GM23338 (cell line): Measurements from ENCODE around the gene TNS3. TPM values are rescaled to one million over a fixed set of nuclear protein-coding genes. Genes with fewer than 3 reads are reported as not detected.
"Not testable (repeated sequence)": the region's sequence is repeated elsewhere in the genome, so short reads cannot be mapped to it uniquely, and the experiment has no call there.

Source experiments
- ATAC-seq: fragments of 200-7000 bp; cut with Tn5 transposase; 3 replicates; pipeline ENCODE4 v1.9.1; 2020
- DNase-seq: peaks from one replicate; pipeline ENCODE4 v3.0.0-alpha.2; 2015; ENCODE audit warnings: low spot score
- H2AFZ ChIP-seq: fragments of 200-600 bp; sonication (generic); 2 replicates; pipeline ENCODE4 v1.8.0; 2016; ENCODE audit warnings: antibody characterized with exemption, mild to moderate bottlenecking, moderate library complexity
- H3F3A ChIP-seq: fragments of 200-600 bp; sonication (generic); replicated peaks from 2 replicates; pipeline ENCODE4 v1.8.0; 2017; ENCODE audit warnings: antibody characterized with exemption, mixed run types, low read depth
- H3K27ac ChIP-seq: fragments of 200-600 bp; sonication (generic); 2 replicates; pipeline ENCODE4 v1.6.1; 2016; ENCODE audit warnings: low read depth
- H3K27me3 ChIP-seq: fragments of 200-600 bp; sonication (generic); 2 replicates; pipeline ENCODE4 v1.8.0; 2016; ENCODE audit warnings: mild to moderate bottlenecking, mixed run types, moderate library complexity; ENCODE audit not compliant: insufficient read depth
- H3K36me3 ChIP-seq: fragments of 200-600 bp; sonication (generic); 2 replicates; pipeline ENCODE4 v1.8.0; 2016; ENCODE audit warnings: mild to moderate bottlenecking; ENCODE audit not compliant: insufficient read depth
- H3K4me1 ChIP-seq: fragments of 200-600 bp; sonication (generic); 2 replicates; pipeline ENCODE4 v1.8.0; 2016; ENCODE audit warnings: mild to moderate bottlenecking, moderate library complexity; ENCODE audit not compliant: insufficient read depth
- H3K4me2 ChIP-seq: fragments of 200-600 bp; sonication (generic); 2 replicates; pipeline ENCODE4 v1.7.1; 2017; ENCODE audit warnings: mixed run types
- H3K4me3 ChIP-seq: fragments of 200-600 bp; sonication (generic); 2 replicates; pipeline ENCODE4 v1.6.1; 2016; ENCODE audit warnings: mixed run types
- H3K79me2 ChIP-seq: fragments of 200-600 bp; sonication (generic); replicated peaks from 2 replicates; pipeline ENCODE4 v1.8.0; 2017; ENCODE audit warnings: mild to moderate bottlenecking; ENCODE audit not compliant: insufficient read depth
- H3K9me2 ChIP-seq: fragments of 200-600 bp; sonication (generic); 2 replicates; pipeline ENCODE4 v1.8.0; 2017; ENCODE audit not compliant: insufficient read depth
- H4K20me1 ChIP-seq: fragments of 200-600 bp; sonication (generic); replicated peaks from 2 replicates; pipeline ENCODE4 v1.8.0; 2017; ENCODE audit warnings: mild to moderate bottlenecking; ENCODE audit not compliant: insufficient read depth
- H3K27ac Mint-ChIP-seq: 2 replicates; pipeline ENCODE4 v1.8.0; 2020; ENCODE audit warnings: inconsistent platforms, mild to moderate bottlenecking, moderate library complexity, mixed read lengths
- H3K27me3 Mint-ChIP-seq: 3 replicates; pipeline ENCODE4 v1.8.0; 2022; ENCODE audit warnings: low read depth, mild to moderate bottlenecking, moderate library complexity, mixed read lengths, inconsistent platforms; ENCODE audit not compliant: insufficient read depth, poor library complexity
- H3K36me3 Mint-ChIP-seq: 3 replicates; pipeline ENCODE4 v1.8.0; 2021; ENCODE audit warnings: low read depth, mild to moderate bottlenecking, inconsistent platforms, moderate library complexity, mixed read lengths
- H3K4me1 Mint-ChIP-seq: 3 replicates; pipeline ENCODE4 v1.8.0; 2020; ENCODE audit warnings: mild to moderate bottlenecking, inconsistent platforms, mixed read lengths
- H3K4me3 Mint-ChIP-seq: 3 replicates; pipeline ENCODE4 v1.8.0; 2021; ENCODE audit warnings: moderate library complexity, mild to moderate bottlenecking, inconsistent platforms, mixed read lengths
- H3K9me3 Mint-ChIP-seq: 3 replicates; pipeline ENCODE4 v1.8.0; 2020; ENCODE audit warnings: moderate library complexity, mild to moderate bottlenecking, inconsistent platforms, mixed read lengths
- CREB1 ChIP-seq: fragments of 250-450 bp; sonication (Bioruptor Pico); IDR thresholded peaks from 2 replicates; pipeline ENCODE4 v1.5.0; 2020; ENCODE audit warnings: low read depth, mild to moderate bottlenecking, moderate library complexity
- CTCF ChIP-seq, 2 experiments: fragments of 200-600 bp in 1 of 2; sonication (generic) in 1 of 2; conservative IDR thresholded peaks; 2 replicates each; pipeline versions ENCODE4 v1.5.1 to v1.6.1; 2016 to 2017; ENCODE audit warnings: antibody characterized with exemption in 2 of 2, low read depth in 2 of 2, mild to moderate bottlenecking in 2 of 2, moderate library complexity in 1 of 2
- ETS1 ChIP-seq: IDR thresholded peaks from 2 replicates; pipeline ENCODE4 v1.6.1; 2016; ENCODE audit warnings: antibody characterized with exemption
- EZH2phosphoT487 ChIP-seq: fragments of 200-600 bp; sonication (generic); IDR thresholded peaks from one replicate; pipeline ENCODE4 v1.8.1; 2018; ENCODE audit warnings: antibody characterized with exemption; ENCODE audit not compliant: unreplicated experiment
- JUNB ChIP-seq: IDR thresholded peaks from one replicate; pipeline ENCODE4 v1.6.1; 2016; ENCODE audit warnings: antibody characterized with exemption; ENCODE audit not compliant: unreplicated experiment
- POLR2AphosphoS5 ChIP-seq: IDR thresholded peaks from 2 replicates; pipeline ENCODE4 v1.6.1; 2016; ENCODE audit warnings: antibody characterized with exemption, low read depth
- REST ChIP-seq: IDR thresholded peaks from one replicate; pipeline ENCODE4 v1.6.1; 2018; ENCODE audit warnings: antibody characterized with exemption; ENCODE audit not compliant: unreplicated experiment
- ZNF114 ChIP-seq: fragments of 250-450 bp; sonication (Bioruptor Pico); IDR thresholded peaks from 2 replicates; pipeline ENCODE4 v1.5.0; 2020; ENCODE audit warnings: mild to moderate bottlenecking, moderate library complexity
- ZNF331 ChIP-seq: fragments of 250-450 bp; sonication (Bioruptor Pico); IDR thresholded peaks from 2 replicates; pipeline ENCODE4 v1.5.0; 2020; ENCODE audit warnings: low read depth, mild to moderate bottlenecking, moderate library complexity
- ZNF462 ChIP-seq: fragments of 250-450 bp; sonication (Bioruptor Pico); IDR thresholded peaks from 2 replicates; pipeline ENCODE4 v1.5.0; 2020; ENCODE audit warnings: mild to moderate bottlenecking, moderate library complexity
- polyA plus RNA-seq: library from polyadenylated mRNA; unstranded; fragments of >200 nt; fragmentation: Nextera tagmentation; extraction: Ambion mirVana; gene quantifications from 2 replicates; pipeline ENCODE4 v1.2.1, GENCODE V29; 2016
- total RNA-seq: library from RNA; depleted of rRNA; stranded (reverse); fragments of >200 nt; shearing (Covaris generic); gene quantifications from 2 replicates; pipeline ENCODE4 v1.2.3, GENCODE V29; 2014

Gene TNS3
- total and polyA plus RNA-seq, 2 experiments from 2014 or later: 6.2 to 28.7 TPM

- H3F3A ChIP-seq, H3K36me3 ChIP-seq, H3K4me2 ChIP-seq, H2AFZ ChIP-seq, H3K27ac Mint-ChIP-seq, H3K9me3 Mint-ChIP-seq, H3K79me2 ChIP-seq, H3K4me3 Mint-ChIP-seq, H3K9me2 ChIP-seq, DNase-seq, H3K36me3 Mint-ChIP-seq, H4K20me1 ChIP-seq, H3K4me3 ChIP-seq, H3K27ac ChIP-seq, ATAC-seq: not testable (repeated sequence)
- H3K4me1 ChIP-seq: peaks cover 21% of the 10 kb centered on the region
- peaks cover 25% of the 10 kb centered on the region for H3K27me3 Mint-ChIP-seq
- peaks cover 21% of the 10 kb centered on the region for H3K4me1 Mint-ChIP-seq
- H3K27me3 ChIP-seq: peaks cover 20% of the 10 kb centered on the region
Measured at GRCh38 chr7:47586161-47586670, 4.3 kb upstream of the TNS3 start.

- Mint-ChIP-seq H3K27me3 (peaks cover 25% of the 10 kb centered on the region), H3K4me3 (no peak overlapping the region), H3K27ac (no peak overlapping the region), H3K9me3 (peaks cover 10% of the 10 kb centered on the region), H3K4me1 (peaks cover 28% of the 10 kb centered on the region), H3K36me3 (peaks cover 3% of the 10 kb centered on the region; the same call in 2 of the 3 replicates)
- H3K79me2 ChIP-seq: peaks cover 7% of the 10 kb centered on the region
- no peak overlapping the region for H3K4me2 ChIP-seq
- no peaks in the 10 kb centered on the region for H4K20me1 ChIP-seq
- peaks cover 30% of the 10 kb centered on the region for H3K4me1 ChIP-seq
- H3F3A ChIP-seq: peaks cover 4% of the 10 kb centered on the region; the same call in 1 of the 2 replicates
- no peak overlapping the region for H3K4me3 ChIP-seq
- no peak for ATAC-seq
- H3K27ac ChIP-seq: no peak overlapping the region
- no peak overlapping the region for H2AFZ ChIP-seq
- H3K36me3 ChIP-seq: no peaks in the 10 kb centered on the region
- no peaks in the 10 kb centered on the region for H3K9me2 ChIP-seq
- peaks cover 20% of the 10 kb centered on the region for H3K27me3 ChIP-seq
- no peak for DNase-seq
- no peak for TF ChIP-seq ZNF114 (CRISPR knock-in tag)
- TF ChIP-seq ZNF331: no peak
- TF ChIP-seq REST: no peak
- no peak for TF ChIP-seq CREB1 (CRISPR knock-in tag)
- no peak for TF ChIP-seq EZH2phosphoT487
- TF ChIP-seq JUNB: no peak
- no peak for TF ChIP-seq CTCF (conservative IDR thresholded peaks at IDR 0.05; ENCODE audit: low read depth in 2 of 2)
- no peak for TF ChIP-seq ZNF462 (CRISPR knock-in tag)
- no peak for TF ChIP-seq POLR2AphosphoS5
- no peak for TF ChIP-seq ETS1
Measured at GRCh38 chr7:47584536-47584895, 2.6 kb upstream of the TNS3 start.
